ENCODE results near the gene NFATC1.

- TF ChIP-seq, protein P1, sequence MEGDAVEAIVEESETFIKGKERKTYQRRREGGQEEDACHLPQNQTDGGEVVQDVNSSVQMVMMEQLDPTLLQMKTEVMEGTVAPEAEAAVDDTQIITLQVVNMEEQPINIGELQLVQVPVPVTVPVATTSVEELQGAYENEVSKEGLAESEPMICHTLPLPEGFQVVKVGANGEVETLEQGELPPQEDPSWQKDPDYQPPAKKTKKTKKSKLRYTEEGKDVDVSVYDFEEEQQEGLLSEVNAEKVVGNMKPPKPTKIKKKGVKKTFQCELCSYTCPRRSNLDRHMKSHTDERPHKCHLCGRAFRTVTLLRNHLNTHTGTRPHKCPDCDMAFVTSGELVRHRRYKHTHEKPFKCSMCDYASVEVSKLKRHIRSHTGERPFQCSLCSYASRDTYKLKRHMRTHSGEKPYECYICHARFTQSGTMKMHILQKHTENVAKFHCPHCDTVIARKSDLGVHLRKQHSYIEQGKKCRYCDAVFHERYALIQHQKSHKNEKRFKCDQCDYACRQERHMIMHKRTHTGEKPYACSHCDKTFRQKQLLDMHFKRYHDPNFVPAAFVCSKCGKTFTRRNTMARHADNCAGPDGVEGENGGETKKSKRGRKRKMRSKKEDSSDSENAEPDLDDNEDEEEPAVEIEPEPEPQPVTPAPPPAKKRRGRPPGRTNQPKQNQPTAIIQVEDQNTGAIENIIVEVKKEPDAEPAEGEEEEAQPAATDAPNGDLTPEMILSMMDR (conservative IDR thresholded peaks at IDR 0.05) = no peak
- no peak for TF ChIP-seq ZFX (IDR thresholded peaks at IDR 0.05)
These were observed 107.7 kb downstream of the NFATC1 start for GRCh38 chr18:79503406-79503805.

Measured in C4-2B (cell line).